ENCODE results near the gene EMC8.
"Not testable (repeated sequence)": the region's sequence is repeated elsewhere in the genome, so short reads cannot be mapped to it uniquely, and the experiment has no call there.

The EMC8 gene

GRCh38 chr16:85812811-85813700 is 13.7 kb upstream of the EMC8 start:
- TF ChIP-seq CTCF (conservative IDR thresholded peaks at IDR 0.05; ENCODE audit: control insufficient read depth, insufficient read depth, low read depth, low read length), result no peak
- no peak for DNase-seq (ENCODE audit: low read depth)

GRCh38 chr16:85812031-85812807 is 12.9 kb upstream of the EMC8 start:
- H3K4me3 ChIP-seq (ENCODE audit: control insufficient read depth, low read depth, low read length), result no peak overlapping the region
- no peak for DNase-seq (ENCODE audit: low read depth)
- no peak for TF ChIP-seq CTCF (conservative IDR thresholded peaks at IDR 0.05; ENCODE audit: control insufficient read depth, insufficient read depth, low read depth, low read length)

More at GRCh38 chr16:85812811-85813700, 13.7 kb upstream of the EMC8 start:
- no peak overlapping the region for H3K4me3 ChIP-seq (ENCODE audit: control insufficient read depth, low read depth, low read length)

GRCh38 chr16:85810742-85811115 is 11.4 kb upstream of the EMC8 start:
- no peak for DNase-seq (ENCODE audit: low read depth)
- no peak for TF ChIP-seq CTCF (conservative IDR thresholded peaks at IDR 0.05; ENCODE audit: control insufficient read depth, insufficient read depth, low read depth, low read length)
- H3K4me3 ChIP-seq (ENCODE audit: control insufficient read depth, low read depth, low read length), result no peak overlapping the region

- H3K4me3 ChIP-seq (ENCODE audit: control insufficient read depth, low read depth, low read length), result no peak overlapping the region
- DNase-seq (ENCODE audit: low read depth), result no peak
- TF ChIP-seq CTCF (conservative IDR thresholded peaks at IDR 0.05; ENCODE audit: control insufficient read depth, insufficient read depth, low read depth, low read length), result no peak
These were observed 10.9 kb upstream of the EMC8 start for GRCh38 chr16:85810097-85810741.

- TF ChIP-seq CTCF (conservative IDR thresholded peaks at IDR 0.05; ENCODE audit: control insufficient read depth, insufficient read depth, low read depth, low read length), result no peak
- DNase-seq (ENCODE audit: low read depth), result no peak
- no peak overlapping the region for H3K4me3 ChIP-seq (ENCODE audit: control insufficient read depth, low read depth, low read length)
These were observed 10.3 kb upstream of the EMC8 start for GRCh38 chr16:85809645-85810044.

- no peak overlapping the region for H3K4me3 ChIP-seq (ENCODE audit: control insufficient read depth, low read depth, low read length)
- no peak for DNase-seq (ENCODE audit: low read depth)
- no peak for TF ChIP-seq CTCF (conservative IDR thresholded peaks at IDR 0.05; ENCODE audit: control insufficient read depth, insufficient read depth, low read depth, low read length)
These were observed 9.6 kb upstream of the EMC8 start for GRCh38 chr16:85808926-85809325.

GRCh38 chr16:85808104-85808503 is 8.8 kb upstream of the EMC8 start:
- not testable (repeated sequence) for H3K4me3 ChIP-seq (ENCODE audit: control insufficient read depth, low read depth, low read length); DNase-seq (ENCODE audit: low read depth)

- not testable (repeated sequence) for H3K4me3 ChIP-seq (ENCODE audit: control insufficient read depth, low read depth, low read length); DNase-seq (ENCODE audit: low read depth)
These were observed 8.0 kb upstream of the EMC8 start for GRCh38 chr16:85807340-85807739.

All from fibroblast of mammary gland (primary cell).